BLaER1 treated with 17β-estradiol and CSF1 and Interleukin-3, amounts not matched to agents 10 nM and 100 nM (cell line): ENCODE results near the gene EML5.
A peak's percentile ranks its signal among the peaks of the same experiment; 100 is the strongest.

ENCODE experiments used
- H3K27ac ChIP-seq, 11 experiments: shearing (Covaris generic); formaldehyde crosslinking; 2 replicates each; pipeline ENCODE4 v1.8.1; 2022
- H3K27me3 ChIP-seq, 11 experiments: shearing (Covaris generic); formaldehyde crosslinking; 2 replicates each; pipeline ENCODE4 v1.8.1; 2022
- H3K36me3 ChIP-seq, 11 experiments: shearing (Covaris generic); formaldehyde crosslinking; 2 replicates each; pipeline ENCODE4 v1.8.1; 2022
- H3K4me1 ChIP-seq, 10 experiments: shearing (Covaris generic); formaldehyde crosslinking; 2 replicates each; pipeline ENCODE4 v1.8.1; 2022
- H3K4me2 ChIP-seq, 11 experiments: shearing (Covaris generic); formaldehyde crosslinking; 2 replicates each; pipeline ENCODE4 v1.8.1; 2022
- H3K4me3 ChIP-seq, 10 experiments: shearing (Covaris generic); formaldehyde crosslinking; 2 replicates each; pipeline ENCODE4 v1.8.1; 2022
- H3K9ac ChIP-seq, 11 experiments: shearing (Covaris generic); formaldehyde crosslinking; 2 replicates each; pipeline ENCODE4 v1.8.1; 2022
- H3K9me3 ChIP-seq, 11 experiments: shearing (Covaris generic); formaldehyde crosslinking; replicated peaks in 1 of 11; 2 replicates each; pipeline ENCODE4 v1.8.1; 2022
- H4K20me1 ChIP-seq, 11 experiments: shearing (Covaris generic); formaldehyde crosslinking; 2 replicates each; pipeline ENCODE4 v1.8.1; 2022
- Cebpa-rat ChIP-seq, 11 experiments: shearing (Covaris generic); IDR thresholded peaks; 2 replicates each; pipeline ENCODE4 v1.8.1; 2022

EML5 gene

DNA sequence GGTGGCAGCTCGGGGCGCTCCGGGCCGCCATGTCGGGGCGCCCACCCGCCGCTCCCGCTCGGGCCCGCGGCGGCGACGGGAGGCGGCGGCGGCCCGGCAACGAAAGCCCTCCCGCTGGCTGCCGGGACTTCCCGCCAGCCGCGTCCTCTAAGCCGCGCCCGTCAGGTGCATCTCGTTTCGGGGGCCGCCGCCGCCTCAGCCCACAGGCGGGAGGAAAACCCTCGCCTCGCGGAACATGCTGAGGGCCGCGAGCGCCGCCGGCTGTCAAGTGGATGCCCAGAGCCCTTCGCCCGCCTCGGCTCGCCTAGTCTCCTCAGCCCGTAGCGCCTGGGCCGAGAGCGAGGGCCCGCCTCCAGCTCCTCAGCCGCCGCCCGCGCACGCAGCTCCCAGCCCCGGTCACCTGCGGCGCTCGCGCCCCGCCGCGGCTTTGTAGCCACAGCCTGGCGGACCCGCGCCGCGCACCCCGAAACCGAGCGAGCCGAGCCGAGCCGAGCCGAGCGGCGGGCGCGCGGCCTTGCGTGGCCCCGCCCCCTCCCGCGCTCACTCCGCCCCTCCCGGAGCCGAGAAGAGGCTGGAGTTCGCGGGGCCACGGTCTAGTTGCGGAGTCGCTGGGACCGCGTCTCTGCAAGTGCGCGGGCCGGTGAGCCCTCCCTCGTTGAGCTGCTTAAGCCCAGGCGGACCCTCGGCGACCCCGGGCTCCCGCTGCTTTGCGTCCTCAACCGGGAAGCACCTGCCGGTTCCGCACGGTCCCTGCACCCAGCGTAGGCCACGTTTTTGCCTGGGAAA, at the start of gene EML5:
Gene EML5 (minus strand): TSS at position 481 of the 786 bp plus-strand sequence. CDS start 450 bp downstream, at position 31.
- Histone ChIP-seq H3K27me3 (peaks cover 26 to 38% (median 33%) of the 10 kb centered on the region in 11 experiments), H4K20me1 (no peaks in the 10 kb centered on the region; a peak in 1 of 22 replicates), H3K4me3 (peak within 1 kb of the TSS; percentile 63 to 80 (median 71)), H3K4me1 (peaks cover 5 to 14% (median 10%) of the 10 kb centered on the region in 10 experiments; a peak in 12 of 20 replicates), H3K9me3 (no peaks in the 10 kb centered on the region), H3K9ac (peak within 1 kb of the TSS; percentile 60 to 80 (median 76)), H3K4me2 (peak within 1 kb of the TSS; percentile 88 to 97 (median 93)), H3K36me3 (no peaks in the 10 kb centered on the region), H3K27ac (peak within 1 kb of the TSS in 7 of 11 experiments; percentile 29 to 51 (median 48); a peak in 11 of 22 replicates)
- no peak for TF ChIP-seq Cebpa-rat (IDR thresholded peaks at IDR 0.05)

DNA sequence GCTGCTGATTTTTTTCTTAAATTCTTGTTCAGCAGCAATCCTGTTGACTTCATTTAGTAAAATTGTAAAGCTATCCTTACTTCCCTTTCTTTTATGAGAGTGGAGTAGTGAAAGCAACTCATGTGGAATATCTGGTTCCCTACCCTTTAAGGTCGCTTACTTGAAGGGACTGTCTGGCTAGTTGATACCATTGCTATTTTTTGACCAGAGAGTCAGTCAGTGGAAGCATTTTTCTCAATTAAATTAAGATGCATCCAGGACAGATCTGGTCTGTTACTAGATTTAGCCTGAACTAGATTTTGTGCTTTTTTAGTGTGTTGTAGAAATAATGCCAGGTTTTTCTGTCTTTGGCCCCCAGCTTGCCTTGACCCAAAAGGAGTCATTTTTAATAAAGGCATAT, 49.7 kb upstream of the EML5 start:
- H3K9ac ChIP-seq: no peak overlapping the region
- no peak overlapping the region for H3K4me3 ChIP-seq
- H3K27ac ChIP-seq: no peak overlapping the region
- H3K36me3 ChIP-seq: peaks cover 0 to 8% (median 0%) of the 10 kb centered on the region in 11 experiments; a peak in 3 of 22 replicates
- H3K9me3 ChIP-seq: no peaks in the 10 kb centered on the region
- H3K27me3 ChIP-seq: no peaks in the 10 kb centered on the region
- H4K20me1 ChIP-seq: no peaks in the 10 kb centered on the region
- no peak for TF ChIP-seq Cebpa-rat (IDR thresholded peaks at IDR 0.05)
- no peaks in the 10 kb centered on the region for H3K4me1 ChIP-seq
- H3K4me2 ChIP-seq: no peak overlapping the region

DNA sequence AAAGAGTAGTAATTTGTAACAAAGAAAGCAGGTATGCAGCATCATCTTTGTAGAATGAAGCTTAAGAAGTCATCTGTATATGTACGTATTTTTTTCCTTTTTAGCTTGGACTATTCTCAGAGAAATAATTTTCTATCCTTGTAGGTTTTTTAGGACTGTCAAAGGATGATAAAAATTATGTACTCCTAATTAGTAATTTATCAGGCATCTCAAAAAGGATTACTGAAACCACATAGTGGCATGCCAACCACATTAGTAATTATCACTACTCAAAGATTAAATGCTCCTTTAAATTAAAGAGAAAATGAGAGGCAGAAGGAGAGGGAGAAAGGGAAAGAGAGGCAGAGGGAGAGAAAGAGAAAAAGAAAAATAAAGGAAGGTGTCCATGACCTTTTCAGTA, 49.0 kb upstream of the EML5 start:
- H3K4me1 ChIP-seq: no peaks in the 10 kb centered on the region
- TF ChIP-seq Cebpa-rat (IDR thresholded peaks at IDR 0.05): no peak
- H3K9me3 ChIP-seq: no peaks in the 10 kb centered on the region
- H3K27ac ChIP-seq: no peak overlapping the region
- H3K36me3 ChIP-seq: peaks cover 0 to 8% (median 0%) of the 10 kb centered on the region in 11 experiments; a peak in 3 of 22 replicates
- no peak overlapping the region for H3K4me2 ChIP-seq
- H3K27me3 ChIP-seq: no peaks in the 10 kb centered on the region
- no peaks in the 10 kb centered on the region for H4K20me1 ChIP-seq
- no peak overlapping the region for H3K4me3 ChIP-seq
- H3K9ac ChIP-seq: no peak overlapping the region

- Histone ChIP-seq H4K20me1 (no peaks in the 10 kb centered on the region), H3K27me3 (no peaks in the 10 kb centered on the region), H3K9ac (no peak overlapping the region), H3K36me3 (peaks cover 0 to 8% (median 0%) of the 10 kb centered on the region in 11 experiments; a peak in 3 of 22 replicates), H3K4me2 (no peak overlapping the region), H3K27ac (no peak overlapping the region), H3K9me3 (no peaks in the 10 kb centered on the region), H3K4me3 (no peak overlapping the region), H3K4me1 (no peaks in the 10 kb centered on the region)
- no peak for TF ChIP-seq Cebpa-rat (IDR thresholded peaks at IDR 0.05)
Measured at GRCh38 chr14:88840926-88841325, 48.2 kb upstream of the EML5 start.

DNA sequence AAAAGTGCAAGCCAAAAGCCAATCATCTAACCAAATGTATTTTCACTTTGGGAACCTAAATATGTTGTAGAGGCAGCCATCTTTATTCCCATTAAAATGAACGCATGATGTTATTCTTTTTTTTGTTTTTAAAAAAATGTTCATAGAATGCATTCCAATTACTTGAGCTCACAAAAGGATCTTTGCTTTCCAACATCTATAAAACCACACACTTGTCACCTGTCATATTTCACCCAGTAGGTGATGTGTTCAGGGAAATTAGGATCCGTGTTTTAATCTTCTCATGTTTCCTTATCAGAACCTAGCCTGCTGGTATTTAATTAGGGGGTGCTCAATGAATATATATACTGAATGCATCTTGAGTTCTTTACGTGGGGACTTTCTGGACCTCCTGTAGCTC, 45.3 kb upstream of the EML5 start:
- Histone ChIP-seq H3K9me3 (no peaks in the 10 kb centered on the region), H4K20me1 (no peaks in the 10 kb centered on the region), H3K27ac (no peak overlapping the region), H3K4me1 (peaks cover 0 to 9% (median 0%) of the 10 kb centered on the region in 10 experiments; a peak in 1 of 20 replicates), H3K27me3 (no peaks in the 10 kb centered on the region), H3K9ac (no peak overlapping the region), H3K36me3 (peaks cover 0 to 8% (median 0%) of the 10 kb centered on the region in 11 experiments; a peak in 3 of 22 replicates), H3K4me2 (no peak overlapping the region), H3K4me3 (no peak overlapping the region)
- TF ChIP-seq Cebpa-rat (IDR thresholded peaks at IDR 0.05): no peak

GRCh38 chr14:88837495-88837894, 44.7 kb upstream of the EML5 start:
- H3K9ac ChIP-seq: no peak overlapping the region
- no peak overlapping the region for H3K4me2 ChIP-seq
- no peak for TF ChIP-seq Cebpa-rat (IDR thresholded peaks at IDR 0.05)
- H3K4me1 ChIP-seq: peaks cover 0 to 9% (median 0%) of the 10 kb centered on the region in 10 experiments; a peak in 1 of 20 replicates
- H3K4me3 ChIP-seq: no peak overlapping the region
- H3K9me3 ChIP-seq: no peaks in the 10 kb centered on the region
- no peaks in the 10 kb centered on the region for H3K27me3 ChIP-seq
- peaks cover 0 to 8% (median 0%) of the 10 kb centered on the region in 11 experiments; a peak in 3 of 22 replicates for H3K36me3 ChIP-seq
- no peak overlapping the region for H3K27ac ChIP-seq
- no peaks in the 10 kb centered on the region for H4K20me1 ChIP-seq

GRCh38 chr14:88835661-88836060, 42.9 kb upstream of the EML5 start:
- H3K27me3 ChIP-seq: no peaks in the 10 kb centered on the region
- no peaks in the 10 kb centered on the region for H4K20me1 ChIP-seq
- peaks cover 0 to 9% (median 0%) of the 10 kb centered on the region in 10 experiments; a peak in 2 of 20 replicates for H3K4me1 ChIP-seq
- H3K9me3 ChIP-seq: peaks cover 0 to 8% (median 5%) of the 10 kb centered on the region in 11 experiments; a peak in 4 of 22 replicates
- no peak overlapping the region for H3K9ac ChIP-seq
- no peak for TF ChIP-seq Cebpa-rat (IDR thresholded peaks at IDR 0.05)
- H3K36me3 ChIP-seq: peaks cover 0 to 4% (median 0%) of the 10 kb centered on the region in 11 experiments; a peak in 3 of 22 replicates
- no peak overlapping the region for H3K4me3 ChIP-seq
- no peak overlapping the region for H3K27ac ChIP-seq
- no peak overlapping the region for H3K4me2 ChIP-seq

DNA sequence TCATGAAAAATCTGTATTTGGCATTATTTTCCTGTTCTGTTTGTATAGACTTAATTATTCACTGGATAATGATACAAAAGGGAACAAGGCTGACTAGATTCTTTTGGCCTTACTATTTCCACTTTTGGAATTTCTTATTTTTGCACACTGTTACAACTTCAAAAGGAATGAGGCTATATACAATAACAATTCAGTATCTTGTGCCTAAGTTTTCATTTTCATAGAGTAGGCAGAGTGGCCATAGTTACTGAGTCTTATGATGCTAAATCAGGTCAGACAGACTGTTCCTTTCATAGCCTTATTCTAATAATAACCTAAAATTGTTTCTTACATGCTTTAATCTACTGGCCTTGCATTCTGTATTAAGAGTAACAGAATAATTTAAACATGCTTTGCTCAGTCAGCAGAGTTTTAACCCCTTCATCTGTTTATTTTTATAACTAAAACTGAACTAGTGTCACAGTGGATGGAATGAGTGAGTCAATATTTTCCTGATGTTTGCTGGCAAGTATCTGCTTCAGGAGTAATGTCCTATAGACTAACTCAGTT, 42.2 kb upstream of the EML5 start:
- H3K4me2 ChIP-seq: no peak overlapping the region
- no peak overlapping the region for H3K4me3 ChIP-seq
- no peak for TF ChIP-seq Cebpa-rat (IDR thresholded peaks at IDR 0.05)
- H3K27ac ChIP-seq: no peak overlapping the region
- H3K9ac ChIP-seq: no peak overlapping the region
- H3K4me1 ChIP-seq: peaks cover 0 to 13% (median 4%) of the 10 kb centered on the region in 10 experiments; a peak in 9 of 20 replicates
- H3K36me3 ChIP-seq: peaks cover 0 to 4% (median 0%) of the 10 kb centered on the region in 11 experiments; a peak in 1 of 22 replicates
- no peaks in the 10 kb centered on the region for H3K27me3 ChIP-seq
- H4K20me1 ChIP-seq: no peaks in the 10 kb centered on the region
- H3K9me3 ChIP-seq: peaks cover 0 to 8% (median 5%) of the 10 kb centered on the region in 11 experiments; a peak in 4 of 22 replicates

GRCh38 chr14:88831284-88831683, 38.5 kb upstream of the EML5 start:
- no peaks in the 10 kb centered on the region for H3K27me3 ChIP-seq
- peaks cover 0 to 8% (median 5%) of the 10 kb centered on the region in 11 experiments; a peak in 4 of 22 replicates for H3K9me3 ChIP-seq
- no peak for TF ChIP-seq Cebpa-rat (IDR thresholded peaks at IDR 0.05)
- no peak overlapping the region for H3K27ac ChIP-seq
- H3K4me2 ChIP-seq: no peak overlapping the region
- no peak overlapping the region for H3K4me3 ChIP-seq
- no peak overlapping the region for H3K9ac ChIP-seq
- peaks cover 0 to 4% (median 0%) of the 10 kb centered on the region in 11 experiments; a peak in 1 of 22 replicates for H3K36me3 ChIP-seq
- H4K20me1 ChIP-seq: no peaks in the 10 kb centered on the region
- peaks cover 0 to 27% (median 9%) of the 10 kb centered on the region in 10 experiments; a peak in 9 of 20 replicates for H3K4me1 ChIP-seq
